Measurements from ENCODE around the gene ASCL5. TPM values are rescaled to one million over a fixed set of nuclear protein-coding genes. Genes with fewer than 3 reads are reported as not detected.

The ASCL5 gene
- total RNA-seq, 1 experiment from 2014 or later, result 0.31 TPM

DNA sequence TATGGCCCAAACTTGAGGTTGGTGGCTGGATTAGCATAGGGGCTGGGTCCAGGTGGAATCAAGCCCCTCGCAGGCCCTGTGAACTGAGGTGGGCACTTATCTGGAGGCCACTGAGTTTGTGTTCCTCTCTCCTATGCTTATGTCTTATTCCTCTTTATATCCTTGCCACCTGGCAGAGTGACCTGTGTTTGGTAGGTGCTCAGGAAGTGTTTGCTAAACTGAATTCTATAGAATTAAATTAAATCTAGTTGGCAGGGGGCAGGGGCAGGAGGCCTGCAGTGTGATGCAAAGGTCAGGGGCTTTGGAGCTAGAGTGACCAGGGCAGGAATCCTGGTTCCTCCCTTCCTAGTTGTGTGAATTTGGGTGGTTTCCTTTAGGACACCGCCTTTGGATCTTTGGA is 28.4 kb upstream of the ASCL5 start:
- ATAC-seq (no peak), DNase-seq (ENCODE audit: low spot score) (no peak)
- Mint-ChIP-seq H3K36me3 (peaks cover 23% of the 10 kb centered on the region), H3K9me3 (peaks cover 3% of the 10 kb centered on the region; the same call in 1 of the 2 replicates), H3K27me3 (ENCODE audit: low read depth) (0 out of 2 replicates have a peak, but pooled peaks cover 2% of the 10 kb centered on the region), H3K4me3 (no peak overlapping the region), H3K27ac (no peak overlapping the region), H3K4me1 (peaks cover 17% of the 10 kb centered on the region)
- TF ChIP-seq NFATC4 (CRISPR knock-in tag; IDR thresholded peaks at IDR 0.05) (no peak), TCF7 (CRISPR knock-in tag; IDR thresholded peaks at IDR 0.05; ENCODE audit: low read depth) (no peak)
- TF ChIP-seq, protein P1, sequence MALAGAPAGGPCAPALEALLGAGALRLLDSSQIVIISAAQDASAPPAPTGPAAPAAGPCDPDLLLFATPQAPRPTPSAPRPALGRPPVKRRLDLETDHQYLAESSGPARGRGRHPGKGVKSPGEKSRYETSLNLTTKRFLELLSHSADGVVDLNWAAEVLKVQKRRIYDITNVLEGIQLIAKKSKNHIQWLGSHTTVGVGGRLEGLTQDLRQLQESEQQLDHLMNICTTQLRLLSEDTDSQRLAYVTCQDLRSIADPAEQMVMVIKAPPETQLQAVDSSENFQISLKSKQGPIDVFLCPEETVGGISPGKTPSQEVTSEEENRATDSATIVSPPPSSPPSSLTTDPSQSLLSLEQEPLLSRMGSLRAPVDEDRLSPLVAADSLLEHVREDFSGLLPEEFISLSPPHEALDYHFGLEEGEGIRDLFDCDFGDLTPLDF (CRISPR knock-in tag; IDR thresholded peaks at IDR 0.05), result no peak
- ChIA-PET CTCF (interaction anchor here (1.0 to 1.6 kb wide), 3 partner anchors 68 to 280 kb away, joined by 3 to 9 read pairs (median 3); no protein-coding TSS in a partner anchor), POLR2A (no interaction called here)

DNA sequence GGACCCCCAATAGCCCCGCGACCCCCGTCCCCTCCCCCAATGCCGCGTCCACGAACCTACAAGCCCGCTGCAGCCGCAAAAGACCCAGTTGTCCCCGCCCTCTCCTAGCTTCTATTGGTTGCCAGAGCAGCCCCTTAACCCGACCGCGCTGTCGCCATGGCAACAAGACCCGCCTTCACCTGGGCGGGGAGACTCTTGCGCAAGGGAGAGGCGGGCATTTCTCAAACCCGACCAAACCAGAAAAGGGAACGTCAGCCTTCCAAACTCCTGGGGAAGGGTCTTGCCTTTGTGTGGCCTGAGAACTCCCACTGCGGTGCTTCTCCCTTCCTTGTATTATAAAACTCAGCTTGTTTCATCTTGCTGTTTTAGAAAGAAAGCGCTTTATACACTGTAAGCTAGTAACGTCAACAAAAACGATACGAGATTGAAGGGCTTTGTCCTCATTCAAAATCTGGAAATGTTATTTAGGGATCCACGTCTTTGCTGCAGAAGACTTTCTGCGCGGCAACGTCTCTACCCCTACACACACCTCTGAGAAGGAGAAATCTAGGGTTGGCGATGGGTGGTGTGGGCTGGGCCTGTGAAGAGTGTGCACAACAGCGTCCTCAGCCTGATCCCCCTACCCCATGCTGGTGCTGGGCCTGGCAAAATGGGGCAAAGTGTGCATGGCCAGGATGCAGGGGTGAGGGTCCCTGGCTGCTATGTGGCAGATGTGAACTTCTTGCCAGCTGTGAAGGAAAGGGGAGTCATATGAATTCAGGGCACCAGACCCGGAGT is 27.6 kb upstream of the ASCL5 start, which contains the start of gene TMEM9:
Gene TMEM9 (minus strand): TSS at position 86 of the 777 bp plus-strand sequence. CDS start 551 bp downstream, outside the sequence.
- ChIA-PET POLR2A (interaction anchor here (0.5 to 2.3 kb wide), 9 partner anchors 13 to 1068 kb away, joined by 3 to 7 read pairs (median 3); no protein-coding TSS in a partner anchor), CTCF (interaction anchor here (0.6 to 1.7 kb wide), 24 partner anchors 12 to 555 kb away, joined by 3 to 10 read pairs (median 4); partner anchors contain the start of gene ASCL5)
- Mint-ChIP-seq H3K36me3 (peaks cover 28% of the 10 kb centered on the region), H3K27me3 (ENCODE audit: low read depth) (0 out of 2 replicates have a peak, but pooled peaks cover 2% of the 10 kb centered on the region), H3K4me3 (peak within 1 kb of the TSS; percentile 95), H3K9me3 (peaks cover 3% of the 10 kb centered on the region; the same call in 1 of the 2 replicates), H3K4me1 (peaks cover 17% of the 10 kb centered on the region), H3K27ac (peak within 1 kb of the TSS; percentile 93)
- TF ChIP-seq, protein P2, sequence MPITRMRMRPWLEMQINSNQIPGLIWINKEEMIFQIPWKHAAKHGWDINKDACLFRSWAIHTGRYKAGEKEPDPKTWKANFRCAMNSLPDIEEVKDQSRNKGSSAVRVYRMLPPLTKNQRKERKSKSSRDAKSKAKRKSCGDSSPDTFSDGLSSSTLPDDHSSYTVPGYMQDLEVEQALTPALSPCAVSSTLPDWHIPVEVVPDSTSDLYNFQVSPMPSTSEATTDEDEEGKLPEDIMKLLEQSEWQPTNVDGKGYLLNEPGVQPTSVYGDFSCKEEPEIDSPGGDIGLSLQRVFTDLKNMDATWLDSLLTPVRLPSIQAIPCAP (CRISPR knock-in tag; IDR thresholded peaks at IDR 0.05), result no peak
- TF ChIP-seq JAZF1 (CRISPR knock-in tag; IDR thresholded peaks at IDR 0.05), result no peak
- no peak for TF ChIP-seq JUN (CRISPR knock-in tag; IDR thresholded peaks at IDR 0.05)
- no peak for TF ChIP-seq RORB (CRISPR knock-in tag; IDR thresholded peaks at IDR 0.05)
- TF ChIP-seq, protein P3, sequence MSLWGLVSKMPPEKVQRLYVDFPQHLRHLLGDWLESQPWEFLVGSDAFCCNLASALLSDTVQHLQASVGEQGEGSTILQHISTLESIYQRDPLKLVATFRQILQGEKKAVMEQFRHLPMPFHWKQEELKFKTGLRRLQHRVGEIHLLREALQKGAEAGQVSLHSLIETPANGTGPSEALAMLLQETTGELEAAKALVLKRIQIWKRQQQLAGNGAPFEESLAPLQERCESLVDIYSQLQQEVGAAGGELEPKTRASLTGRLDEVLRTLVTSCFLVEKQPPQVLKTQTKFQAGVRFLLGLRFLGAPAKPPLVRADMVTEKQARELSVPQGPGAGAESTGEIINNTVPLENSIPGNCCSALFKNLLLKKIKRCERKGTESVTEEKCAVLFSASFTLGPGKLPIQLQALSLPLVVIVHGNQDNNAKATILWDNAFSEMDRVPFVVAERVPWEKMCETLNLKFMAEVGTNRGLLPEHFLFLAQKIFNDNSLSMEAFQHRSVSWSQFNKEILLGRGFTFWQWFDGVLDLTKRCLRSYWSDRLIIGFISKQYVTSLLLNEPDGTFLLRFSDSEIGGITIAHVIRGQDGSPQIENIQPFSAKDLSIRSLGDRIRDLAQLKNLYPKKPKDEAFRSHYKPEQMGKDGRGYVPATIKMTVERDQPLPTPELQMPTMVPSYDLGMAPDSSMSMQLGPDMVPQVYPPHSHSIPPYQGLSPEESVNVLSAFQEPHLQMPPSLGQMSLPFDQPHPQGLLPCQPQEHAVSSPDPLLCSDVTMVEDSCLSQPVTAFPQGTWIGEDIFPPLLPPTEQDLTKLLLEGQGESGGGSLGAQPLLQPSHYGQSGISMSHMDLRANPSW (CRISPR knock-in tag; conservative IDR thresholded peaks at IDR 0.05; ENCODE audit: low read depth), result no peak
- TF ChIP-seq ETV6 (CRISPR knock-in tag; IDR thresholded peaks at IDR 0.05), result 0 out of 2 replicates have a peak, but pooled peaks have one; percentile 40
- no peak for TF ChIP-seq ZNF671 (CRISPR knock-in tag; IDR thresholded peaks at IDR 0.05)
- TF ChIP-seq ZNF138 (CRISPR knock-in tag; conservative IDR thresholded peaks at IDR 0.05), result no peak
- TF ChIP-seq ZNF396 (CRISPR knock-in tag; IDR thresholded peaks at IDR 0.05; ENCODE audit: borderline replicate concordance), result no peak
- TF ChIP-seq KAT7 (CRISPR knock-in tag; IDR thresholded peaks at IDR 0.05; ENCODE audit: borderline replicate concordance), result no peak
- no peak for TF ChIP-seq TCF7 (CRISPR knock-in tag; IDR thresholded peaks at IDR 0.05; ENCODE audit: low read depth)
- no peak for TF ChIP-seq EMX1 (CRISPR knock-in tag; IDR thresholded peaks at IDR 0.05)
- TF ChIP-seq GABPB1 (CRISPR knock-in tag; IDR thresholded peaks at IDR 0.05), result 0 out of 2 replicates have a peak, but pooled peaks have one; percentile 6
- TF ChIP-seq, protein P4, sequence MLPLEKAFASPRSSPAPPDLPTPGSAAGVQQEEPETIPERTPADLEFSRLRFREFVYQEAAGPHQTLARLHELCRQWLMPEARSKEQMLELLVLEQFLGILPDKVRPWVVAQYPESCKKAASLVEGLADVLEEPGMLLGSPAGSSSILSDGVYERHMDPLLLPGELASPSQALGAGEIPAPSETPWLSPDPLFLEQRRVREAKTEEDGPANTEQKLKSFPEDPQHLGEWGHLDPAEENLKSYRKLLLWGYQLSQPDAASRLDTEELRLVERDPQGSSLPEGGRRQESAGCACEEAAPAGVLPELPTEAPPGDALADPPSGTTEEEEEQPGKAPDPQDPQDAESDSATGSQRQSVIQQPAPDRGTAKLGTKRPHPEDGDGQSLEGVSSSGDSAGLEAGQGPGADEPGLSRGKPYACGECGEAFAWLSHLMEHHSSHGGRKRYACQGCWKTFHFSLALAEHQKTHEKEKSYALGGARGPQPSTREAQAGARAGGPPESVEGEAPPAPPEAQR (CRISPR knock-in tag; IDR thresholded peaks at IDR 0.05), result no peak
- no peak for TF ChIP-seq NR3C1 (CRISPR knock-in tag; conservative IDR thresholded peaks at IDR 0.05; ENCODE audit: low read depth)
- TF ChIP-seq, protein P5, sequence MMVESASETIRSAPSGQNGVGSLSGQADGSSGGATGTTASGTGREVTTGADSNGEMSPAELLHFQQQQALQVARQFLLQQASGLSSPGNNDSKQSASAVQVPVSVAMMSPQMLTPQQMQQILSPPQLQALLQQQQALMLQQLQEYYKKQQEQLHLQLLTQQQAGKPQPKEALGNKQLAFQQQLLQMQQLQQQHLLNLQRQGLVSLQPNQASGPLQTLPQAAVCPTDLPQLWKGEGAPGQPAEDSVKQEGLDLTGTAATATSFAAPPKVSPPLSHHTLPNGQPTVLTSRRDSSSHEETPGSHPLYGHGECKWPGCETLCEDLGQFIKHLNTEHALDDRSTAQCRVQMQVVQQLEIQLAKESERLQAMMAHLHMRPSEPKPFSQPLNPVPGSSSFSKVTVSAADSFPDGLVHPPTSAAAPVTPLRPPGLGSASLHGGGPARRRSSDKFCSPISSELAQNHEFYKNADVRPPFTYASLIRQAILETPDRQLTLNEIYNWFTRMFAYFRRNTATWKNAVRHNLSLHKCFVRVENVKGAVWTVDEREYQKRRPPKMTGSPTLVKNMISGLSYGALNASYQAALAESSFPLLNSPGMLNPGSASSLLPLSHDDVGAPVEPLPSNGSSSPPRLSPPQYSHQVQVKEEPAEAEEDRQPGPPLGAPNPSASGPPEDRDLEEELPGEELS (CRISPR knock-in tag; IDR thresholded peaks at IDR 0.05), result no peak
- peak; percentile 72 for TF ChIP-seq SP1 (CRISPR knock-in tag; conservative IDR thresholded peaks at IDR 0.05)
- TF ChIP-seq NFATC4 (CRISPR knock-in tag; IDR thresholded peaks at IDR 0.05), result no peak
- TF ChIP-seq NFYB (CRISPR knock-in tag; conservative IDR thresholded peaks at IDR 0.05; ENCODE audit: low read depth), result peak; percentile 84
- peak; percentile 99 for DNase-seq (ENCODE audit: low spot score)
- peak; percentile 92 for ATAC-seq

Data from WTC11 (cell line).